ENCODE results near the gene HID1. TPM values are rescaled to one million over a fixed set of nuclear protein-coding genes. Genes with fewer than 3 reads are reported as not detected.

HID1 gene
- total RNA-seq (2014; rRNA removed; shearing (Covaris generic)) (not detected in 2 replicates), polyA plus RNA-seq (2016; fragmentation: Nextera tagmentation; extraction: Ambion mirVana) (not detected in 2 replicates)

- TF ChIP-seq EZH2phosphoT487 (IDR thresholded peaks at IDR 0.05; ENCODE audit: insufficient read depth, low read depth) (no peak), EZH2 (IDR thresholded peaks at IDR 0.05; ENCODE audit: insufficient read depth, poor library complexity, severe bottlenecking) (no peak)
- no peaks in the 10 kb centered on the region for H4K20me1 ChIP-seq (ENCODE audit: insufficient read depth)
- no peaks in the 10 kb centered on the region for H3K36me3 ChIP-seq (ENCODE audit: low read depth)
- H2AFZ ChIP-seq = no peak within 1 kb of the TSS
- in situ Hi-C loops (cut with MboI) = no loop called here
- peaks cover 28% of the 10 kb centered on the region for H3K27me3 ChIP-seq (replicated peaks; ENCODE audit: insufficient read depth)
- H3K79me2 ChIP-seq (ENCODE audit: insufficient read depth) = no peaks in the 10 kb centered on the region
- H3K4me1 ChIP-seq (ENCODE audit: insufficient read depth) = no peaks in the 10 kb centered on the region
- H3K27ac ChIP-seq = no peak within 1 kb of the TSS
- no peaks in the 10 kb centered on the region for H3K9me3 ChIP-seq (ENCODE audit: low read depth)
- H3K9me2 ChIP-seq (ENCODE audit: insufficient read depth) = no peaks in the 10 kb centered on the region
- H3K4me2 ChIP-seq (ENCODE audit: unreplicated experiment) = peak within 1 kb of the TSS; percentile 16
- no peaks in the 10 kb centered on the region for H3F3A ChIP-seq (ENCODE audit: insufficient read depth)
- peak; percentile 43 for DNase-seq
- peak within 1 kb of the TSS; percentile 55 for H3K4me3 ChIP-seq
- no peak within 1 kb of the TSS for H3K9ac ChIP-seq
- 7 to 10% methylated on average over 28 to 38 of the region's 95 CpGs for WGBS, 2 experiments (ENCODE audit: low coverage in 1 of 2, low lambda C conversion rate in 2 of 2, missing lambda C conversion rate in 2 of 2)
Measured at GRCh38 chr17:74972107-74972972, at the start of gene HID1. TSS of gene HID1 (minus strand) at chr17:74972759. CDS start at chr17:74972656, 103 bp downstream.

- 91 to 93% methylated on average over 19 of the region's 19 CpGs for WGBS, 2 experiments (ENCODE audit: low coverage in 1 of 2, low lambda C conversion rate in 2 of 2, missing lambda C conversion rate in 2 of 2)
- no peaks in the 10 kb centered on the region for H4K20me1 ChIP-seq (ENCODE audit: insufficient read depth)
- in situ Hi-C loops (cut with MboI) = no loop called here
- H3K79me2 ChIP-seq (ENCODE audit: insufficient read depth) = peaks cover 15% of the 10 kb centered on the region
- no peaks in the 10 kb centered on the region for H3F3A ChIP-seq (ENCODE audit: insufficient read depth)
- no peaks in the 10 kb centered on the region for H3K9me3 ChIP-seq (ENCODE audit: low read depth)
- TF ChIP-seq EZH2 (IDR thresholded peaks at IDR 0.05; ENCODE audit: insufficient read depth, poor library complexity, severe bottlenecking) (no peak), EZH2phosphoT487 (IDR thresholded peaks at IDR 0.05; ENCODE audit: insufficient read depth, low read depth) (no peak)
- H3K27ac ChIP-seq = no peak overlapping the region
- no peaks in the 10 kb centered on the region for H3K27me3 ChIP-seq (replicated peaks; ENCODE audit: insufficient read depth)
- peaks cover 3% of the 10 kb centered on the region; the same call in 1 of the 2 replicates for H3K36me3 ChIP-seq (ENCODE audit: low read depth)
- no peak overlapping the region for H3K9ac ChIP-seq
- H3K4me3 ChIP-seq = no peak overlapping the region
- no peak for DNase-seq
- H3K4me2 ChIP-seq (ENCODE audit: unreplicated experiment) = no peak overlapping the region
- no peaks in the 10 kb centered on the region for H3K9me2 ChIP-seq (ENCODE audit: insufficient read depth)
- no peak overlapping the region for H2AFZ ChIP-seq
- no peaks in the 10 kb centered on the region for H3K4me1 ChIP-seq (ENCODE audit: insufficient read depth)
Measured at GRCh38 chr17:75020331-75021110, 48.0 kb upstream of the HID1 start.

- TF ChIP-seq EZH2phosphoT487 (IDR thresholded peaks at IDR 0.05; ENCODE audit: insufficient read depth, low read depth) (no peak), EZH2 (IDR thresholded peaks at IDR 0.05; ENCODE audit: insufficient read depth, poor library complexity, severe bottlenecking) (no peak)
- in situ Hi-C loops (cut with MboI) = no loop called here
- H3K36me3 ChIP-seq (ENCODE audit: low read depth) = peaks cover 3% of the 10 kb centered on the region; the same call in 1 of the 2 replicates
Measured at GRCh38 chr17:75019710-75020109, 47.2 kb upstream of the HID1 start.

GRCh38 chr17:75019146-75019545 is 46.6 kb upstream of the HID1 start:
- no peaks in the 10 kb centered on the region for H3K27me3 ChIP-seq (replicated peaks; ENCODE audit: insufficient read depth)
- peaks cover 29% of the 10 kb centered on the region for H3K79me2 ChIP-seq (ENCODE audit: insufficient read depth)
- no peak overlapping the region for H3K9ac ChIP-seq
- no peaks in the 10 kb centered on the region for H3K4me1 ChIP-seq (ENCODE audit: insufficient read depth)
- no peaks in the 10 kb centered on the region for H4K20me1 ChIP-seq (ENCODE audit: insufficient read depth)
- H3K9me2 ChIP-seq (ENCODE audit: insufficient read depth) = no peaks in the 10 kb centered on the region
- no peaks in the 10 kb centered on the region for H3K9me3 ChIP-seq (ENCODE audit: low read depth)
- H3K27ac ChIP-seq = no peak overlapping the region
- DNase-seq = no peak
- H3K4me3 ChIP-seq = no peak overlapping the region
- H3K36me3 ChIP-seq (ENCODE audit: low read depth) = peaks cover 3% of the 10 kb centered on the region; the same call in 1 of the 2 replicates
- WGBS, 2 experiments (ENCODE audit: low coverage in 1 of 2, low lambda C conversion rate in 2 of 2, missing lambda C conversion rate in 2 of 2) = 89 to 94% methylated on average over 5 of the region's 5 CpGs
- no peaks in the 10 kb centered on the region for H3F3A ChIP-seq (ENCODE audit: insufficient read depth)
- H3K4me2 ChIP-seq (ENCODE audit: unreplicated experiment) = no peak overlapping the region
- TF ChIP-seq EZH2 (IDR thresholded peaks at IDR 0.05; ENCODE audit: insufficient read depth, poor library complexity, severe bottlenecking) = no peak
- TF ChIP-seq EZH2phosphoT487 (IDR thresholded peaks at IDR 0.05; ENCODE audit: insufficient read depth, low read depth) = no peak
- in situ Hi-C loops (cut with MboI) = no loop called here
- no peak overlapping the region for H2AFZ ChIP-seq

More at GRCh38 chr17:75019710-75020109, 47.2 kb upstream of the HID1 start:
- no peak overlapping the region for H2AFZ ChIP-seq
- H3K79me2 ChIP-seq (ENCODE audit: insufficient read depth) = peaks cover 24% of the 10 kb centered on the region
- H3K9me3 ChIP-seq (ENCODE audit: low read depth) = no peaks in the 10 kb centered on the region
- H3K4me2 ChIP-seq (ENCODE audit: unreplicated experiment) = no peak overlapping the region
- no peaks in the 10 kb centered on the region for H3K27me3 ChIP-seq (replicated peaks; ENCODE audit: insufficient read depth)
- 88 to 90% methylated on average over 3 of the region's 3 CpGs for WGBS, 2 experiments (ENCODE audit: low coverage in 1 of 2, low lambda C conversion rate in 2 of 2, missing lambda C conversion rate in 2 of 2)
- no peaks in the 10 kb centered on the region for H3K4me1 ChIP-seq (ENCODE audit: insufficient read depth)
- H4K20me1 ChIP-seq (ENCODE audit: insufficient read depth) = no peaks in the 10 kb centered on the region
- DNase-seq = no peak
- H3K9ac ChIP-seq = no peak overlapping the region
- no peaks in the 10 kb centered on the region for H3F3A ChIP-seq (ENCODE audit: insufficient read depth)
- H3K4me3 ChIP-seq = no peak overlapping the region
- H3K27ac ChIP-seq = no peak overlapping the region
- H3K9me2 ChIP-seq (ENCODE audit: insufficient read depth) = no peaks in the 10 kb centered on the region
